OCI-LY3 (cell line): ENCODE results near the gene MT1M.

Experiments
- H2AFZ ChIP-seq: fragments of 200-600, 300-600 bp; shearing (Covaris generic); 2 replicates; pipeline ENCODE4 v1.6.0; 2014; ENCODE audit warnings: antibody characterized with exemption, low read depth, low read length
- H3K27ac ChIP-seq: fragments of 200-600, 300-600 bp; sonication (generic); 2 replicates; pipeline ENCODE4 v1.5.1; 2014; ENCODE audit warnings: mild to moderate bottlenecking, low read length, moderate library complexity, mixed read lengths
- H3K27me3 ChIP-seq: fragments of 200-600, 300-600 bp; sonication (generic); 2 replicates; pipeline ENCODE4 v1.6.1; 2014; ENCODE audit warnings: low read depth, low read length, mixed read lengths
- H3K36me3 ChIP-seq: fragments of 200-600, 300-600 bp; sonication (generic); replicated peaks from 2 replicates; pipeline ENCODE3; 2014; ENCODE audit warnings: low read depth, low read length, mixed read lengths
- H3K4me1 ChIP-seq: fragments of 300-600, 200-600 bp; sonication (generic); 2 replicates; pipeline ENCODE4 v1.6.1; 2014; ENCODE audit warnings: low read length, mixed read lengths
- H3K4me2 ChIP-seq: fragments of 200-600, 300-600 bp; sonication (generic); 2 replicates; pipeline ENCODE4 v1.6.1; 2014; ENCODE audit warnings: low read length, mixed read lengths
- H3K4me3 ChIP-seq: fragments of 300-600, 200-600 bp; sonication (generic); 2 replicates; pipeline ENCODE4 v1.5.1; 2014; ENCODE audit warnings: antibody characterized with exemption, mild to moderate bottlenecking, low read length, moderate library complexity
- H3K79me2 ChIP-seq: fragments of 300-600, 200-600 bp; shearing (Covaris generic); 2 replicates; pipeline ENCODE4 v1.6.1; 2014; ENCODE audit warnings: mild to moderate bottlenecking, low read length, mixed read lengths
- H3K9ac ChIP-seq: fragments of 300-600, 200-600 bp; shearing (Covaris generic); 2 replicates; pipeline ENCODE4 v1.6.0; 2014; ENCODE audit warnings: mild to moderate bottlenecking, low read length, moderate library complexity
- H3K9me3 ChIP-seq: fragments of 200-600, 300-600 bp; shearing (Covaris generic); 2 replicates; pipeline ENCODE4 v1.6.1; 2014; ENCODE audit warnings: low read length, mixed read lengths; ENCODE audit not compliant: insufficient read depth
- H4K20me1 ChIP-seq: fragments of 200-600, 300-600 bp; sonication (generic); 2 replicates; pipeline ENCODE4 v1.6.1; 2016; ENCODE audit warnings: low read length, mixed read lengths; ENCODE audit not compliant: insufficient read depth
- EZH2phosphoT487 ChIP-seq: fragments of 200-600 bp; shearing (Covaris generic); IDR thresholded peaks from 2 replicates; pipeline ENCODE4 v1.6.1; 2018; ENCODE audit warnings: antibody characterized with exemption, mixed run types, low read depth
- TF ChIP-seq, protein P1 (sequence below): fragments of 200-600, 300-600 bp; sonication (generic); IDR thresholded peaks from 2 replicates; pipeline ENCODE4 v1.5.1; 2014; ENCODE audit warnings: antibody characterized with exemption, low read length, low read depth

Gene MT1M

DNA sequence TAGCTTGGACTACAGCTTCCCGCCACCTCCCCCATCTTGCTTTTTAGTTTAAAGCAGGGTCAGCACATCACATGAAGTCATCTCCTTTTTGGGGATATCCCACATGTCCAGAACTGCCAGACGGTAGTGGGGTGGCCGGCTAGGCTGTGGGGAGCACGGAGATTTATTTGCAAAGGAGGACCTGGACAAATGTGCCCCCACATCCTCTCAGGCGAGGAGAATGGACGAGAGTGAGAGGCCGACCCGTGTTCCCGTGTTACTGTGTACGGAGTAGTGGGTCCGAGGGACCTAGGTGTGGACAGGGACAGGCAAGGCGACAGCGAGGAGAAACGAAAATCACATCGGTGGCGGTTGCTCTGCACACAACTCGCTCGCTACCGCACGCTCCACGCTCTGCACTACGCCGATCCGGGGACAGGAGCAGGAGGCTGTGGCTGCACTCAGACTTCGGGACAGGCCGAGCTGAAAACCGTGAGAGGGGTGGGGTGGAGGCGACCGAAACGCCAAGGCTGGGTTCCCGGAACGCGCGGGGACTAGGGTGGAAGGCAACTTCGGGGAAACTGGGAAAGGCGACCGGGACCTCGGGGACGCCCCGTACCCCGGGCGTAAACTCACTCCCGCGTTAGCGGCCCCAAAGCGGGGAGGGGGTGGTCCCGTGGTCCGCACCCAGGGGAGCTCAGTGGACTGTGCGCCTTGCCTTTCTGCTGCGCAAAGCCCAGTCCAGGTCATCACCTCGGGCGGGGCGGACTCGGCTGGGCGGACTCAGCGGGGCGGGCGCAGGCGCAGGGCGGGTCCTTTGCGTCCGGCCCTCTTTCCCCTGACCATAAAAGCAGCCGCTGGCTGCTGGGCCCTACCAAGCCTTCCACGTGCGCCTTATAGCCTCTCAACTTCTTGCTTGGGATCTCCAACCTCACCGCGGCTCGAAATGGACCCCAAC lies 5.6 kb downstream of the MT1M start, which contains the start of gene MT1A:
TSS of gene MT1A (plus strand) at position 853 of the 937 bp plus-strand sequence. CDS start at position 926, 73 bp downstream.
- H3K27ac ChIP-seq: no peak within 1 kb of the TSS
- no peaks in the 10 kb centered on the region for H4K20me1 ChIP-seq
- H3K36me3 ChIP-seq: no peaks in the 10 kb centered on the region
- peaks cover 6% of the 10 kb centered on the region for H3K4me1 ChIP-seq
- H3K79me2 ChIP-seq: no peaks in the 10 kb centered on the region
- H3K9ac ChIP-seq: no peak within 1 kb of the TSS
- H3K9me3 ChIP-seq: no peaks in the 10 kb centered on the region
- H3K4me2 ChIP-seq: no peak within 1 kb of the TSS
- peaks cover 45% of the 10 kb centered on the region for H3K27me3 ChIP-seq
- TF ChIP-seq, protein P1, sequence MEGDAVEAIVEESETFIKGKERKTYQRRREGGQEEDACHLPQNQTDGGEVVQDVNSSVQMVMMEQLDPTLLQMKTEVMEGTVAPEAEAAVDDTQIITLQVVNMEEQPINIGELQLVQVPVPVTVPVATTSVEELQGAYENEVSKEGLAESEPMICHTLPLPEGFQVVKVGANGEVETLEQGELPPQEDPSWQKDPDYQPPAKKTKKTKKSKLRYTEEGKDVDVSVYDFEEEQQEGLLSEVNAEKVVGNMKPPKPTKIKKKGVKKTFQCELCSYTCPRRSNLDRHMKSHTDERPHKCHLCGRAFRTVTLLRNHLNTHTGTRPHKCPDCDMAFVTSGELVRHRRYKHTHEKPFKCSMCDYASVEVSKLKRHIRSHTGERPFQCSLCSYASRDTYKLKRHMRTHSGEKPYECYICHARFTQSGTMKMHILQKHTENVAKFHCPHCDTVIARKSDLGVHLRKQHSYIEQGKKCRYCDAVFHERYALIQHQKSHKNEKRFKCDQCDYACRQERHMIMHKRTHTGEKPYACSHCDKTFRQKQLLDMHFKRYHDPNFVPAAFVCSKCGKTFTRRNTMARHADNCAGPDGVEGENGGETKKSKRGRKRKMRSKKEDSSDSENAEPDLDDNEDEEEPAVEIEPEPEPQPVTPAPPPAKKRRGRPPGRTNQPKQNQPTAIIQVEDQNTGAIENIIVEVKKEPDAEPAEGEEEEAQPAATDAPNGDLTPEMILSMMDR: no peak
- no peak for TF ChIP-seq EZH2phosphoT487
- H2AFZ ChIP-seq: no peak within 1 kb of the TSS
- H3K4me3 ChIP-seq: no peak within 1 kb of the TSS

- no peak overlapping the region for H3K4me2 ChIP-seq
- TF ChIP-seq, protein P1: no peak
- TF ChIP-seq EZH2phosphoT487: no peak
- H3K27me3 ChIP-seq: peaks cover 38% of the 10 kb centered on the region
Measured at GRCh38 chr16:56639045-56639444, 6.6 kb downstream of the MT1M start.

DNA sequence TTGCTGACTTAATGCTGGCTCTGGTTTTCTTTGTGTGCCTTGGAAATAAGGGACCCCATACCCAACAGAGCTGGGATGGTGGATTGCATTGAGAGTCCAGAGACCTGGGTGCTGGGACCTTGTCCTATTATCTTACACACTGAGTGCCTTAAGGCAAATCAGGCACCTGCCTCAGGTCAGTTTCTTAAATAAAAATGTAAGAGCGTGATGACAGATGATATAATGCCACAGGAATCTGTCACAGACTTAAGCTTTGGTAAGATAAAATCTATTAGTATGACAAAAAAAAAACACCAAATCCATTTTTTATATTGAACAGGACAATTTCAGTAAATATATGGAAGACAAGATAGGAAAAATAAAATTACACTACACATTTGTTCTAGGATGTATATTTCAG lies 7.6 kb downstream of the MT1M start:
- Histone ChIP-seq H3K27me3 (peaks cover 36% of the 10 kb centered on the region), H3K9ac (no peak overlapping the region)
- TF ChIP-seq, protein P1: no peak
- TF ChIP-seq EZH2phosphoT487: no peak

More at GRCh38 chr16:56639045-56639444, 6.6 kb downstream of the MT1M start:
- H3K36me3 ChIP-seq: no peaks in the 10 kb centered on the region
- H3K79me2 ChIP-seq: no peaks in the 10 kb centered on the region
- H3K27ac ChIP-seq: no peak overlapping the region
- no peak overlapping the region for H3K4me3 ChIP-seq
- H4K20me1 ChIP-seq: no peaks in the 10 kb centered on the region
- H3K9ac ChIP-seq: no peak overlapping the region
- H3K9me3 ChIP-seq: no peaks in the 10 kb centered on the region
- no peak overlapping the region for H2AFZ ChIP-seq
- peaks cover 11% of the 10 kb centered on the region for H3K4me1 ChIP-seq

DNA sequence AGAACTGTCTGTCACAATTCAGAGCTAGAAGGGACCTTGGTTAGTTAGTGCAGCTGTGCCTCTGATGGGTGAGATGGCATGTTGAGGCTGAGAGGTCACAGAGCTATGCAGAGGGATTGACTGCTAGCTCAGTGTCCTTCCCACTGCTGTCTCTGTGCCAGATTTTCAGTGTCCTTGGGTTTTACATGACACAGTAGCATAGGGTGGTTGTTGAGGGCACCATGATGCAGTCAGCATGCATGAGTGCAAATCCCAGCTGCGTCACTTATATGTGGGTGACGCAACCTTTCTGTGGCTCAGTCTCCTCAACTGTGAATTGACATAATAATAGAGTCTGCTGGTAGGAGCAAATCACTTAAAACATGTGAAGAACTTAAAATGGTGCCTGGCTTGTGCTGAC lies 8.7 kb downstream of the MT1M start:
- no peak overlapping the region for H3K27ac ChIP-seq
- no peak overlapping the region for H2AFZ ChIP-seq
- H3K4me1 ChIP-seq: peaks cover 13% of the 10 kb centered on the region
- H3K79me2 ChIP-seq: no peaks in the 10 kb centered on the region
- H3K4me2 ChIP-seq: no peak overlapping the region
- H4K20me1 ChIP-seq: no peaks in the 10 kb centered on the region
- H3K4me3 ChIP-seq: no peak overlapping the region
- no peaks in the 10 kb centered on the region for H3K9me3 ChIP-seq
- no peaks in the 10 kb centered on the region for H3K36me3 ChIP-seq
- TF ChIP-seq EZH2phosphoT487: no peak
- TF ChIP-seq, protein P1: no peak
- H3K9ac ChIP-seq: no peak overlapping the region
- H3K27me3 ChIP-seq: peaks cover 42% of the 10 kb centered on the region

More for the DNA sequence above, 7.6 kb downstream of the MT1M start:
- no peaks in the 10 kb centered on the region for H4K20me1 ChIP-seq
- H2AFZ ChIP-seq: no peak overlapping the region
- no peaks in the 10 kb centered on the region for H3K36me3 ChIP-seq
- H3K27ac ChIP-seq: no peak overlapping the region
- no peak overlapping the region for H3K4me2 ChIP-seq
- H3K79me2 ChIP-seq: no peaks in the 10 kb centered on the region
- H3K4me3 ChIP-seq: no peak overlapping the region
- no peaks in the 10 kb centered on the region for H3K9me3 ChIP-seq
- peaks cover 13% of the 10 kb centered on the region for H3K4me1 ChIP-seq
